ENCODE measurements around the gene APBB2.

Gene APBB2

DNA sequence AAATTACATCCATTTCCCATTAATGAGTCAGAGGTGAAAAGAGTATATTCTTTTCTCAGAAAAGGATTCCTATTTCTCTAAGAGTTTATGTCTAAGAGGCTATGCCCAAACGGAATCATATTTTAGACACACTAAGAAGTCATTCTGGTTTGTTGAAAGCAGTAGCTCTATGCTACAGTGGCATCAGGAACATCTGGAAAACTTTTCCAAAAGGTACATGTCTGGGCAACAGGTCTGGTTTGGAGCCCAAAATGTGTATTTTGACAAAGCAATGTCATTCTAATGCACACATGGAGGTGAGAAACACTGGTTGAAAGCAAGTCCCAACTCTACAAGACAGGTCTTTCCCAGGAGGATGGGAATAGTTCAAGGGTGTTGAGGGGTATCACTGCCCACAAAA, 56.1 kb downstream of the APBB2 start:
- ATAC-seq: no peak
- TF ChIP-seq, protein P1, sequence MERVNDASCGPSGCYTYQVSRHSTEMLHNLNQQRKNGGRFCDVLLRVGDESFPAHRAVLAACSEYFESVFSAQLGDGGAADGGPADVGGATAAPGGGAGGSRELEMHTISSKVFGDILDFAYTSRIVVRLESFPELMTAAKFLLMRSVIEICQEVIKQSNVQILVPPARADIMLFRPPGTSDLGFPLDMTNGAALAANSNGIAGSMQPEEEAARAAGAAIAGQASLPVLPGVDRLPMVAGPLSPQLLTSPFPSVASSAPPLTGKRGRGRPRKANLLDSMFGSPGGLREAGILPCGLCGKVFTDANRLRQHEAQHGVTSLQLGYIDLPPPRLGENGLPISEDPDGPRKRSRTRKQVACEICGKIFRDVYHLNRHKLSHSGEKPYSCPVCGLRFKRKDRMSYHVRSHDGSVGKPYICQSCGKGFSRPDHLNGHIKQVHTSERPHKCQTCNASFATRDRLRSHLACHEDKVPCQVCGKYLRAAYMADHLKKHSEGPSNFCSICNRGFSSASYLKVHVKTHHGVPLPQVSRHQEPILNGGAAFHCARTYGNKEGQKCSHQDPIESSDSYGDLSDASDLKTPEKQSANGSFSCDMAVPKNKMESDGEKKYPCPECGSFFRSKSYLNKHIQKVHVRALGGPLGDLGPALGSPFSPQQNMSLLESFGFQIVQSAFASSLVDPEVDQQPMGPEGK (CRISPR knock-in tag; IDR thresholded peaks at IDR 0.05; ENCODE audit: borderline replicate concordance): no peak
- TF ChIP-seq GLIS3 (CRISPR knock-in tag; IDR thresholded peaks at IDR 0.05): no peak

DNA sequence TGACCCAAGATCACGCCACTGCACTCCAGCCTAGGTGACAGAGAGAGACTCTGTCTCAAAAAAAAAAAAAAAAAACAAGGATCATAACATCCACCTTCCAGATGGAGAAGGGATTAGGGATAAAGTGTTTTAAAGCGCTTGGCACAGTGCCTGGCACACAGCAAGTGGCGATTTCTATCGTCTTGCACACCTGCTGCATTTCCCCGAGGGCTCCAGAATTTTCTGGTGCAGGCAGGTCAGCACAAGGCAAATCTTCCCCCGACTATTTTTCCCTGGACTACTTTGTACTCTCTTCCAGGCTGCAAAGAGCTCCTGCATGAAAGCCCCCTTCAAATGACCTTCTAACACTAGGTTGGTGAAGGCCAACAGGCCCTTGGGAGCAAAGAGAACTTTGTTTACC, 57.3 kb downstream of the APBB2 start:
- ATAC-seq: no peak

DNA sequence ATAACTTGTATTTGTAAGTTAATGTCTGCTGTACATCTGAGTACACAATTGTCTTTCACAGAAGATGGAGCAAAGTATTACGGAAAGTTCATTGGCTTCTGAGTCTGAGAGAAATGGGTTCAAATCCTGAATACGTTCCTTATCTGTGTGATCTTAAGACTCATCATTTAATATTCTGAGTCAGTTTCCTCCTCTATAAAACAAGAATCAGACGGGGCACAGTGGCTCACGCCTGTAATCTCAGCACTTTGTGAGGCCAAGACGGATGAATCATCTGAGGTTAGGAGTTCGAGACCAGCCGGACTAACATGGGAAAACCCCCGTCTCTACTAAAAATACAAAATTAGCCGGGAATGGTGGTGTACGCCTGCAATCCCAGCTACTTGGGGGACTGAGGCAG, 57.8 kb downstream of the APBB2 start:
- TF ChIP-seq PPARA (CRISPR knock-in tag; IDR thresholded peaks at IDR 0.05; ENCODE audit: borderline replicate concordance): no peak
- TF ChIP-seq ISL1 (CRISPR knock-in tag; IDR thresholded peaks at IDR 0.05): peak; percentile 14; the same call in 1 of the 2 replicates
- no peak for ATAC-seq

More for the DNA sequence above, 57.3 kb downstream of the APBB2 start:
- TF ChIP-seq RARB (CRISPR knock-in tag; IDR thresholded peaks at IDR 0.05) (no peak), ISL1 (CRISPR knock-in tag; IDR thresholded peaks at IDR 0.05) (no peak), TOX (CRISPR knock-in tag; IDR thresholded peaks at IDR 0.05; ENCODE audit: borderline replicate concordance) (no peak), ARNTL (CRISPR knock-in tag; IDR thresholded peaks at IDR 0.05; ENCODE audit: borderline replicate concordance, low read depth) (no peak), CSDC2 (CRISPR knock-in tag; IDR thresholded peaks at IDR 0.05) (no peak)
- TF ChIP-seq, protein P2, sequence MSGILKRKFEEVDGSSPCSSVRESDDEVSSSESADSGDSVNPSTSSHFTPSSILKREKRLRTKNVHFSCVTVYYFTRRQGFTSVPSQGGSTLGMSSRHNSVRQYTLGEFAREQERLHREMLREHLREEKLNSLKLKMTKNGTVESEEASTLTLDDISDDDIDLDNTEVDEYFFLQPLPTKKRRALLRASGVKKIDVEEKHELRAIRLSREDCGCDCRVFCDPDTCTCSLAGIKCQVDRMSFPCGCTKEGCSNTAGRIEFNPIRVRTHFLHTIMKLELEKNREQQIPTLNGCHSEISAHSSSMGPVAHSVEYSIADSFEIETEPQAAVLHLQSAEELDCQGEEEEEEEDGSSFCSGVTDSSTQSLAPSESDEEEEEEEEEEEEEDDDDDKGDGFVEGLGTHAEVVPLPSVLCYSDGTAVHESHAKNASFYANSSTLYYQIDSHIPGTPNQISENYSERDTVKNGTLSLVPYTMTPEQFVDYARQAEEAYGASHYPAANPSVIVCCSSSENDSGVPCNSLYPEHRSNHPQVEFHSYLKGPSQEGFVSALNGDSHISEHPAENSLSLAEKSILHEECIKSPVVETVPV (CRISPR knock-in tag; IDR thresholded peaks at IDR 0.05): no peak
- TF ChIP-seq, protein P1 (CRISPR knock-in tag; IDR thresholded peaks at IDR 0.05; ENCODE audit: borderline replicate concordance): no peak

DNA sequence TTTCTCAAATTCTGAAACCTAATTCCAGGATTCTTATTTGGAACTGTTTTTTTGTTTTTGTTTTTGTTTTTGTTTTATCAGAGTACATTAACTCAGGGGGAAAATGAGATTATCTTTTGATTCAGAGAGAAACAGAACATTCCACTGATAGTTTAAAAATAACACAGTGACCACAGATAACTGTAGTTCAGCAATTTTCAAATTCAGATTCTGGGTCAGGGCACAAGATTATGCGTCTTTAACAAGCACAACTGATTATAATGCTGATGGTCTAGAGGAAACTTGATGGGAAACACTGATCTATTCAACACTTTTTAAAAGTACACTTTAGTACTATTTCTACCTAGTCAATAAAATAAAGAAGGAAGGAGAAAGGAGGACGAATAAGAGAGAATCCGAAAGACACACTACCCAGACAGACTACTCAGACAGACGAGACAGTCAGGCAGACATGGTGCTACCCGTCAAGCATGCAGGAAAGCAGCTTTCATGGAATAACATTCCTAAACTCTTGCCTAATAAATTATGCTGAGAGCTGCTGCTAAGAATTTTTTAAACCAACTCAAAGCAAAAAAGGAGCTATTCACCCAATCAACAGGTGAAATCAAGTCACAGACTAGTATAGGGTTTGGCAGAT, 59.0 kb downstream of the APBB2 start:
- peak; percentile 76 for ATAC-seq
- TF ChIP-seq TOX (CRISPR knock-in tag; IDR thresholded peaks at IDR 0.05; ENCODE audit: borderline replicate concordance) (no peak), CSDC2 (CRISPR knock-in tag; IDR thresholded peaks at IDR 0.05) (no peak), TCF4 (CRISPR knock-in tag; IDR thresholded peaks at IDR 0.05; ENCODE audit: borderline replicate concordance) (no peak), ZFP3 (CRISPR knock-in tag; IDR thresholded peaks at IDR 0.05) (no peak), BACH2 (CRISPR knock-in tag; IDR thresholded peaks at IDR 0.05; ENCODE audit: borderline replicate concordance) (no peak), ISL1 (CRISPR knock-in tag; IDR thresholded peaks at IDR 0.05) (no peak; the same call in 1 of the 2 replicates), ARNTL (CRISPR knock-in tag; IDR thresholded peaks at IDR 0.05; ENCODE audit: borderline replicate concordance, low read depth) (no peak)
- TF ChIP-seq, protein P2 (CRISPR knock-in tag; IDR thresholded peaks at IDR 0.05): no peak
- TF ChIP-seq, protein P3, sequence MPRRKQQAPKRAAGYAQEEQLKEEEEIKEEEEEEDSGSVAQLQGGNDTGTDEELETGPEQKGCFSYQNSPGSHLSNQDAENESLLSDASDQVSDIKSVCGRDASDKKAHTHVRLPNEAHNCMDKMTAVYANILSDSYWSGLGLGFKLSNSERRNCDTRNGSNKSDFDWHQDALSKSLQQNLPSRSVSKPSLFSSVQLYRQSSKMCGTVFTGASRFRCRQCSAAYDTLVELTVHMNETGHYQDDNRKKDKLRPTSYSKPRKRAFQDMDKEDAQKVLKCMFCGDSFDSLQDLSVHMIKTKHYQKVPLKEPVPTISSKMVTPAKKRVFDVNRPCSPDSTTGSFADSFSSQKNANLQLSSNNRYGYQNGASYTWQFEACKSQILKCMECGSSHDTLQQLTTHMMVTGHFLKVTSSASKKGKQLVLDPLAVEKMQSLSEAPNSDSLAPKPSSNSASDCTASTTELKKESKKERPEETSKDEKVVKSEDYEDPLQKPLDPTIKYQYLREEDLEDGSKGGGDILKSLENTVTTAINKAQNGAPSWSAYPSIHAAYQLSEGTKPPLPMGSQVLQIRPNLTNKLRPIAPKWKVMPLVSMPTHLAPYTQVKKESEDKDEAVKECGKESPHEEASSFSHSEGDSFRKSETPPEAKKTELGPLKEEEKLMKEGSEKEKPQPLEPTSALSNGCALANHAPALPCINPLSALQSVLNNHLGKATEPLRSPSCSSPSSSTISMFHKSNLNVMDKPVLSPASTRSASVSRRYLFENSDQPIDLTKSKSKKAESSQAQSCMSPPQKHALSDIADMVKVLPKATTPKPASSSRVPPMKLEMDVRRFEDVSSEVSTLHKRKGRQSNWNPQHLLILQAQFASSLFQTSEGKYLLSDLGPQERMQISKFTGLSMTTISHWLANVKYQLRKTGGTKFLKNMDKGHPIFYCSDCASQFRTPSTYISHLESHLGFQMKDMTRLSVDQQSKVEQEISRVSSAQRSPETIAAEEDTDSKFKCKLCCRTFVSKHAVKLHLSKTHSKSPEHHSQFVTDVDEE (CRISPR knock-in tag; IDR thresholded peaks at IDR 0.05): no peak

DNA sequence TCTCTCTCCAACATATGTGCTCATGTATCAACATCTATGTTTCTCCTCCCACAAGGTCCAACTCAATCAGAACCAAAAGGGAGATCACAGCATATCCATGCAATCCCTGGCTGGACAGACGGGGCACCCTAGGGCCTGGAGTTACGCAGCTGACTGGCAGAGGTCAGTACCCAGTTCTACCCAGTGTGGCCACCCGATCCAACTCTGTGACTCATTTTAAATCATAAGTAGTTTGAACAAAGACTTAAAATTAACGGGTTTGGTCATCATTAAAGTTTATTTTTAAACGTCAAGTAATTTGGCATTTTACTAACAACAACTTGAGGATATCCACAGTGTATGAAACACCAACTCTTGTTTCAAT, 59.5 kb downstream of the APBB2 start:
- ATAC-seq: peak; percentile 79
- no peak for TF ChIP-seq SNAI2 (CRISPR knock-in tag; IDR thresholded peaks at IDR 0.05)
- TF ChIP-seq RARB (CRISPR knock-in tag; IDR thresholded peaks at IDR 0.05): no peak
- TF ChIP-seq, protein P3 (CRISPR knock-in tag; IDR thresholded peaks at IDR 0.05): no peak
- TF ChIP-seq TCF4 (CRISPR knock-in tag; IDR thresholded peaks at IDR 0.05; ENCODE audit: borderline replicate concordance): no peak

Data from SK-N-SH treated with all-trans-retinoic acid at 6 μM for 48 hours (cell line).